Neural cell (in vitro differentiated cells): ENCODE data around the gene RPUSD3. TPM values are rescaled to one million over a fixed set of nuclear protein-coding genes. Genes with fewer than 3 reads are reported as not detected.

ENCODE experiments used
- H2AFZ ChIP-seq: fragments of 200-600, 300-800 bp; sonication (generic), shearing (Covaris generic); 2 replicates; pipeline ENCODE4 v1.6.0; 2014; ENCODE audit warnings: low read depth, mild to moderate bottlenecking, antibody characterized with exemption, low read length, moderate library complexity
- H3F3A ChIP-seq: fragments of 200-600 bp; shearing (Covaris generic); 2 replicates; pipeline ENCODE4 v1.6.1; 2016; ENCODE audit warnings: mild to moderate bottlenecking, moderate library complexity, mixed read lengths, antibody characterized with exemption, low read length; ENCODE audit not compliant: insufficient read depth, poor library complexity, severe bottlenecking
- H3K27ac ChIP-seq: fragments of 200-600, 300-800 bp; sonication (generic), shearing (Covaris generic); 2 replicates; pipeline ENCODE4 v1.5.1; 2014; ENCODE audit warnings: mild to moderate bottlenecking, low read length, moderate library complexity
- H3K27me3 ChIP-seq: fragments of 300-800, 200-600 bp; sonication (generic), shearing (Covaris generic); 2 replicates; pipeline ENCODE4 v1.6.0; 2014; ENCODE audit warnings: mild to moderate bottlenecking, low read depth, low read length, moderate library complexity; ENCODE audit not compliant: insufficient read depth
- H3K36me3 ChIP-seq: fragments of 300-800, 200-600 bp; sonication (generic), shearing (Covaris generic); 2 replicates; pipeline ENCODE4 v1.5.1; 2014; ENCODE audit warnings: mild to moderate bottlenecking, antibody characterized with exemption, low read length, moderate library complexity; ENCODE audit not compliant: insufficient read depth
- H3K4me2 ChIP-seq: fragments of 300-800, 200-600 bp; sonication (generic), shearing (Covaris generic); 2 replicates; pipeline ENCODE4 v1.6.0; 2014; ENCODE audit warnings: mild to moderate bottlenecking, low read length
- H3K4me3 ChIP-seq: fragments of 300-800, 200-600 bp; sonication (generic), shearing (Covaris generic); 2 replicates; pipeline ENCODE4 v1.5.1; 2014; ENCODE audit warnings: mild to moderate bottlenecking, low read length, moderate library complexity
- H3K79me2 ChIP-seq: fragments of 200-600 bp; shearing (Covaris generic); replicated peaks from 2 replicates; pipeline ENCODE4 v1.6.0; 2014; ENCODE audit warnings: mild to moderate bottlenecking, low read length, moderate library complexity; ENCODE audit not compliant: insufficient read depth
- H3K9ac ChIP-seq: fragments of 300-800, 200-600 bp; sonication (generic), shearing (Covaris generic); 2 replicates; pipeline ENCODE4 v1.6.1; 2016; ENCODE audit warnings: mild to moderate bottlenecking, low read length, mixed read lengths
- H3K9me2 ChIP-seq: fragments of 200-600 bp; shearing (Covaris generic); 2 replicates; pipeline ENCODE4 v1.6.1; 2016; ENCODE audit warnings: mild to moderate bottlenecking, low read length, mixed read lengths; ENCODE audit not compliant: insufficient read depth
- H3K9me3 ChIP-seq: fragments of 200-600, 300-800 bp; sonication (generic), shearing (Covaris generic); 2 replicates; pipeline ENCODE4 v1.6.1; 2016; ENCODE audit warnings: mild to moderate bottlenecking, mixed run types, low read length, moderate library complexity, mixed read lengths
- H4K20me1 ChIP-seq: fragments of 200-600 bp; shearing (Covaris generic); 2 replicates; pipeline ENCODE4 v1.6.1; 2016; ENCODE audit warnings: mild to moderate bottlenecking, mixed run types; ENCODE audit not compliant: insufficient read depth
- EP300 ChIP-seq: fragments of 450-650 bp; conservative IDR thresholded peaks from 2 replicates; pipeline ENCODE4 v1.6.1; 2014; ENCODE audit warnings: antibody characterized with exemption, mild to moderate bottlenecking, moderate library complexity; ENCODE audit not compliant: poor library complexity, severe bottlenecking
- EZH2 ChIP-seq: fragments of 200-600, 300-800 bp; shearing (Covaris generic), sonication (generic); IDR thresholded peaks from 2 replicates; pipeline ENCODE4 v1.6.1; 2014; ENCODE audit warnings: antibody characterized with exemption, low read length, borderline replicate concordance, mild to moderate bottlenecking; ENCODE audit not compliant: insufficient read depth, poor library complexity, severe bottlenecking
- MXI1 ChIP-seq: fragments of 450-650 bp; conservative IDR thresholded peaks from 2 replicates; pipeline ENCODE4 v1.6.1; 2014; ENCODE audit warnings: antibody characterized with exemption, mild to moderate bottlenecking; ENCODE audit not compliant: poor library complexity, severe bottlenecking
- POLR2AphosphoS5 ChIP-seq: IDR thresholded peaks from 2 replicates; pipeline ENCODE4 v1.6.1; 2012
- RAD21 ChIP-seq: fragments of 450-650 bp; conservative IDR thresholded peaks from 2 replicates; pipeline ENCODE4 v1.6.1; 2014; ENCODE audit warnings: antibody characterized with exemption, mild to moderate bottlenecking, moderate library complexity
- SMC3 ChIP-seq: fragments of 450-650 bp; conservative IDR thresholded peaks from 2 replicates; pipeline ENCODE4 v1.6.1; 2014; ENCODE audit warnings: antibody characterized with exemption, mild to moderate bottlenecking, moderate library complexity; ENCODE audit not compliant: poor library complexity
- TAF1 ChIP-seq: IDR thresholded peaks from 2 replicates; pipeline ENCODE4 v1.6.1; 2012; ENCODE audit warnings: low read depth
- polyA plus RNA-seq: library from polyadenylated mRNA; depleted of rRNA; stranded (reverse); fragments of >200 nt; gene quantifications from 2 replicates; pipeline ENCODE4 v1.2.3, GENCODE V29; 2014
- TF ChIP-seq, protein P1 (sequence below): fragments of 450-650 bp; IDR thresholded peaks from 2 replicates; pipeline ENCODE4 v1.5.1; 2014; ENCODE audit warnings: antibody characterized with exemption, mild to moderate bottlenecking, moderate library complexity; ENCODE audit not compliant: poor library complexity, severe bottlenecking
- TF ChIP-seq, protein P2 (sequence below): IDR thresholded peaks from 2 replicates; pipeline ENCODE4 v1.6.1; 2012; ENCODE audit warnings: borderline replicate concordance

The RPUSD3 gene
- polyA plus RNA-seq, 1 donor from 2014 or later = 35.2 TPM

- H3K9me2 ChIP-seq = no peaks in the 10 kb centered on the region
- H3F3A ChIP-seq = peaks cover 3% of the 10 kb centered on the region
- H3K27me3 ChIP-seq = no peaks in the 10 kb centered on the region
- no peaks in the 10 kb centered on the region for H3K36me3 ChIP-seq
- no peaks in the 10 kb centered on the region for H3K9me3 ChIP-seq
- TF ChIP-seq, protein P1, sequence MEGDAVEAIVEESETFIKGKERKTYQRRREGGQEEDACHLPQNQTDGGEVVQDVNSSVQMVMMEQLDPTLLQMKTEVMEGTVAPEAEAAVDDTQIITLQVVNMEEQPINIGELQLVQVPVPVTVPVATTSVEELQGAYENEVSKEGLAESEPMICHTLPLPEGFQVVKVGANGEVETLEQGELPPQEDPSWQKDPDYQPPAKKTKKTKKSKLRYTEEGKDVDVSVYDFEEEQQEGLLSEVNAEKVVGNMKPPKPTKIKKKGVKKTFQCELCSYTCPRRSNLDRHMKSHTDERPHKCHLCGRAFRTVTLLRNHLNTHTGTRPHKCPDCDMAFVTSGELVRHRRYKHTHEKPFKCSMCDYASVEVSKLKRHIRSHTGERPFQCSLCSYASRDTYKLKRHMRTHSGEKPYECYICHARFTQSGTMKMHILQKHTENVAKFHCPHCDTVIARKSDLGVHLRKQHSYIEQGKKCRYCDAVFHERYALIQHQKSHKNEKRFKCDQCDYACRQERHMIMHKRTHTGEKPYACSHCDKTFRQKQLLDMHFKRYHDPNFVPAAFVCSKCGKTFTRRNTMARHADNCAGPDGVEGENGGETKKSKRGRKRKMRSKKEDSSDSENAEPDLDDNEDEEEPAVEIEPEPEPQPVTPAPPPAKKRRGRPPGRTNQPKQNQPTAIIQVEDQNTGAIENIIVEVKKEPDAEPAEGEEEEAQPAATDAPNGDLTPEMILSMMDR = no peak
- TF ChIP-seq, protein P2, sequence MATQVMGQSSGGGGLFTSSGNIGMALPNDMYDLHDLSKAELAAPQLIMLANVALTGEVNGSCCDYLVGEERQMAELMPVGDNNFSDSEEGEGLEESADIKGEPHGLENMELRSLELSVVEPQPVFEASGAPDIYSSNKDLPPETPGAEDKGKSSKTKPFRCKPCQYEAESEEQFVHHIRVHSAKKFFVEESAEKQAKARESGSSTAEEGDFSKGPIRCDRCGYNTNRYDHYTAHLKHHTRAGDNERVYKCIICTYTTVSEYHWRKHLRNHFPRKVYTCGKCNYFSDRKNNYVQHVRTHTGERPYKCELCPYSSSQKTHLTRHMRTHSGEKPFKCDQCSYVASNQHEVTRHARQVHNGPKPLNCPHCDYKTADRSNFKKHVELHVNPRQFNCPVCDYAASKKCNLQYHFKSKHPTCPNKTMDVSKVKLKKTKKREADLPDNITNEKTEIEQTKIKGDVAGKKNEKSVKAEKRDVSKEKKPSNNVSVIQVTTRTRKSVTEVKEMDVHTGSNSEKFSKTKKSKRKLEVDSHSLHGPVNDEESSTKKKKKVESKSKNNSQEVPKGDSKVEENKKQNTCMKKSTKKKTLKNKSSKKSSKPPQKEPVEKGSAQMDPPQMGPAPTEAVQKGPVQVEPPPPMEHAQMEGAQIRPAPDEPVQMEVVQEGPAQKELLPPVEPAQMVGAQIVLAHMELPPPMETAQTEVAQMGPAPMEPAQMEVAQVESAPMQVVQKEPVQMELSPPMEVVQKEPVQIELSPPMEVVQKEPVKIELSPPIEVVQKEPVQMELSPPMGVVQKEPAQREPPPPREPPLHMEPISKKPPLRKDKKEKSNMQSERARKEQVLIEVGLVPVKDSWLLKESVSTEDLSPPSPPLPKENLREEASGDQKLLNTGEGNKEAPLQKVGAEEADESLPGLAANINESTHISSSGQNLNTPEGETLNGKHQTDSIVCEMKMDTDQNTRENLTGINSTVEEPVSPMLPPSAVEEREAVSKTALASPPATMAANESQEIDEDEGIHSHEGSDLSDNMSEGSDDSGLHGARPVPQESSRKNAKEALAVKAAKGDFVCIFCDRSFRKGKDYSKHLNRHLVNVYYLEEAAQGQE = no peak
- no peak for TF ChIP-seq EP300
- no peak for TF ChIP-seq POLR2AphosphoS5
- TF ChIP-seq RAD21 = no peak
- no peak for TF ChIP-seq EZH2
- TF ChIP-seq SMC3 = no peak
- no peak for TF ChIP-seq TAF1
- TF ChIP-seq MXI1 = no peak
- H3K27ac ChIP-seq = no peak overlapping the region
- H3K79me2 ChIP-seq = peaks cover 13% of the 10 kb centered on the region
- H3K4me2 ChIP-seq = no peak overlapping the region
- no peak overlapping the region for H2AFZ ChIP-seq
- no peak overlapping the region for H3K9ac ChIP-seq
- H3K4me3 ChIP-seq = no peak overlapping the region
- no peaks in the 10 kb centered on the region for H4K20me1 ChIP-seq
Measured at GRCh38 chr3:9888540-9888939, 44.7 kb upstream of the RPUSD3 start.

DNA sequence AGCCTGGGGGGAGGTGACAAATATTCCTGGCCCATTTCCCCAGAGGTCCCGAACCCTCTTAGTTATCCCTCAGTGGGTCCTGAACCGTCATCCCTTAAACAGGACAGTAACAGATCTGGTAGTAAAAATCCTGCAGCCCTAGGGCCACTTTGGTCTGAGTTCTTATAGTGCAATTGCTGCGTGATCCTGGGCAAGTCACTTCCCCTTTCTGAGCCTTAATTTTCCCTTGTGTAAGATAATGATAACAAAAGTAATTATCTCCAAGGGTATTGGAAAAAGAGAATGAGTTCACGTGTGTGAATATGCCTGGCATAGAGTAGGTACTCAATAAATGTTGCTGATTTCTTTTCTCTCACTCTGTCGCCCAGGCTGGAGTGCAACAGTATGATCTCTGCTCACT is 43.7 kb upstream of the RPUSD3 start:
- Histone ChIP-seq H3K9me3 (no peaks in the 10 kb centered on the region), H3K27ac (no peak overlapping the region), H3K79me2 (peaks cover 13% of the 10 kb centered on the region), H4K20me1 (no peaks in the 10 kb centered on the region), H3K9me2 (no peaks in the 10 kb centered on the region), H3K36me3 (no peaks in the 10 kb centered on the region), H3K9ac (no peak overlapping the region), H3K4me3 (no peak overlapping the region), H3F3A (peaks cover 3% of the 10 kb centered on the region), H2AFZ (no peak overlapping the region), H3K4me2 (no peak overlapping the region), H3K27me3 (no peaks in the 10 kb centered on the region)
- no peak for TF ChIP-seq EZH2
- TF ChIP-seq RAD21 = no peak
- TF ChIP-seq, protein P2 = no peak
- TF ChIP-seq MXI1 = no peak
- no peak for TF ChIP-seq POLR2AphosphoS5
- no peak for TF ChIP-seq TAF1
- TF ChIP-seq EP300 = no peak
- no peak for TF ChIP-seq SMC3
- TF ChIP-seq, protein P1 = no peak
